HepG2 (cell line): ENCODE data around the gene HSD3B7. TPM values are rescaled to one million over a fixed set of nuclear protein-coding genes. Genes with fewer than 3 reads are reported as not detected.

Source experiments
- ATAC-seq: fragments of 200-7000 bp; cut with Tn5 transposase; 3 replicates; pipeline ENCODE4 v1.9.1; 2020; ENCODE audit warnings: mild to moderate bottlenecking, moderate library complexity
- BruUV-seq: library from RNA; stranded (reverse); fragments of 400-500 nt; replicated peaks from 2 replicates; lab custom pipeline; 2021; lab: Mats Ljungman, UMichigan
- CTCF ChIA-PET: fragments of 300-600 bp; formaldehyde crosslinking; extraction: SDS; loops from one replicate; lab custom pipeline; 2021; ENCODE audit warnings: low total read pairs, inconsistent platforms, low intra/inter-chr PET ratio; lab: Yijun Ruan, JAX
- POLR2A ChIA-PET: fragments of 350-600 bp; sonication (Branson Sonifier 250); formaldehyde crosslinking; loops from one replicate; lab custom pipeline; 2020; ENCODE audit warnings: antibody characterized with exemption, inconsistent platforms; lab: Yijun Ruan, JAX
- DNase-seq: peaks from one replicate; pipeline ENCODE4 v3.0.0-alpha.2; 2015; ENCODE audit warnings: low spot score
- FAIRE-seq: peaks from 3 replicates; lab custom pipeline; 2011; peaks lifted over from hg19 to GRCh38; lab: Jason Lieb, UNC
- H2AFZ ChIP-seq: one replicate; pipeline ENCODE4 v1.6.1; 2011; ENCODE audit warnings: low read length, inconsistent platforms
- H3K27ac ChIP-seq: fragments of 300-600 bp; 3 replicates; pipeline ENCODE4 v1.8.0; 2011; ENCODE audit warnings: mixed run types, mild to moderate bottlenecking, mixed read lengths, low read length, inconsistent platforms; ENCODE audit not compliant: insufficient read depth; ENCODE audit errors: extremely low read length
- H3K27me3 ChIP-seq, 2 experiments: fragments of 200-600 bp in 1 of 2; 2 replicates in 1 of 2; 3 replicates in 1 of 2; pipeline versions ENCODE4 v1.6.0 to v1.8.0; 2011; ENCODE audit warnings: low read length in 2 of 2, mild to moderate bottlenecking in 2 of 2, moderate library complexity in 2 of 2, inconsistent platforms in 1 of 2; ENCODE audit not compliant: insufficient read depth in 2 of 2, control insufficient read depth in 1 of 2
- H3K36me3 ChIP-seq, 2 experiments: fragments of 200-600 bp in 1 of 2; replicated peaks in 1 of 2; 2 replicates in 1 of 2; 3 replicates in 1 of 2; pipeline versions ENCODE4 v1.5.1 to v1.8.0; 2011; ENCODE audit warnings: low read length in 2 of 2, inconsistent platforms in 1 of 2; ENCODE audit not compliant: insufficient read depth in 2 of 2, control insufficient read depth in 1 of 2
- H3K4me1 ChIP-seq: 2 replicates; pipeline ENCODE4 v1.5.1; 2012; ENCODE audit warnings: low read length, inconsistent platforms; ENCODE audit not compliant: insufficient read depth
- H3K4me2 ChIP-seq: 2 replicates; pipeline ENCODE4 v1.6.0; 2011; ENCODE audit warnings: low read depth, low read length, inconsistent platforms
- H3K4me3 ChIP-seq, 3 experiments: fragments of 200-600 bp in 1 of 3; sonication (generic), shearing (Covaris generic) in 1 of 3; replicated peaks in 1 of 3; 2 replicates each; pipeline ENCODE4 v1.5.1; 2011 to 2016; ENCODE audit warnings: low read length in 3 of 3, inconsistent platforms in 2 of 3, low read depth in 2 of 3, mild to moderate bottlenecking in 2 of 3, control low read depth in 1 of 3, mixed read lengths in 1 of 3; ENCODE audit not compliant: insufficient read depth in 1 of 3
- H3K79me2 ChIP-seq: one replicate; pipeline ENCODE4 v1.6.1; 2011; ENCODE audit warnings: low read length, inconsistent platforms; ENCODE audit not compliant: insufficient read depth
- H3K9ac ChIP-seq: 2 replicates; pipeline ENCODE4 v1.6.0; 2011; ENCODE audit warnings: mild to moderate bottlenecking, low read depth, low read length, inconsistent platforms; ENCODE audit not compliant: insufficient read depth
- H3K9me3 ChIP-seq: 2 replicates; pipeline ENCODE4 v1.5.1; 2012; ENCODE audit warnings: mild to moderate bottlenecking, low read length
- H4K20me1 ChIP-seq: 2 replicates; pipeline ENCODE4 v1.6.0; 2011; ENCODE audit warnings: inconsistent platforms, mild to moderate bottlenecking, low read length, moderate library complexity; ENCODE audit not compliant: insufficient read depth
- FLYWCH1 ChIP-seq: sonication (generic); formaldehyde crosslinking; IDR thresholded peaks from 2 replicates; pipeline ENCODE4 v1.8.1; 2023; ENCODE audit warnings: mild to moderate bottlenecking, missing genetic modification reagents
- FOSL2 ChIP-seq: sonication (generic); formaldehyde crosslinking; IDR thresholded peaks from 2 replicates; pipeline ENCODE4 v1.4.0; 2020; ENCODE audit warnings: missing genetic modification reagents
- FOXP1 ChIP-seq, 2 experiments: fragments of 450-650 bp in 1 of 2; IDR thresholded peaks; 2 replicates each; pipeline ENCODE4 v1.6.1; 2017 to 2018; ENCODE audit warnings: antibody characterized with exemption in 1 of 2
- KDM2A ChIP-seq: sonication (generic); formaldehyde crosslinking; IDR thresholded peaks from 2 replicates; pipeline ENCODE4 v1.4.0; 2020; ENCODE audit warnings: low read depth, missing genetic modification reagents, borderline replicate concordance
- NFE2L2 ChIP-seq: fragments of 150-350 bp; IDR thresholded peaks from 2 replicates; pipeline ENCODE4 v1.6.1; 2014; ENCODE audit warnings: low read length
- NR2F6 ChIP-seq, 2 experiments: IDR thresholded peaks; 2 replicates each; pipeline ENCODE4 v1.6.1; 2016; ENCODE audit warnings: antibody characterized with exemption in 1 of 2, mild to moderate bottlenecking in 1 of 2
- NRL ChIP-seq: sonication (generic); formaldehyde crosslinking; IDR thresholded peaks from 2 replicates; pipeline ENCODE4 v1.5.0; 2020; ENCODE audit warnings: missing genetic modification reagents, mild to moderate bottlenecking, moderate library complexity, borderline replicate concordance
- PHF20 ChIP-seq: sonication (generic); formaldehyde crosslinking; IDR thresholded peaks from 2 replicates; pipeline ENCODE4 v1.5.0; 2020; ENCODE audit warnings: mild to moderate bottlenecking, missing genetic modification reagents
- SALL1 ChIP-seq: sonication (generic); formaldehyde crosslinking; IDR thresholded peaks from 2 replicates; pipeline ENCODE4 v1.8.0; 2022; ENCODE audit warnings: mild to moderate bottlenecking, missing genetic modification reagents
- SP140L ChIP-seq: sonication (generic); formaldehyde crosslinking; IDR thresholded peaks from 2 replicates; pipeline ENCODE4 v1.4.0; 2020; ENCODE audit warnings: missing genetic modification reagents, borderline replicate concordance
- TGIF2 ChIP-seq: IDR thresholded peaks from 2 replicates; pipeline ENCODE4 v1.6.1; 2016; ENCODE audit warnings: control low read depth, missing compliant biosample characterization
- XRCC5 ChIP-seq: fragments of 200-400 bp; formaldehyde crosslinking; optimal IDR thresholded peaks from 2 replicates; pipeline ENCODE3; 2017; ENCODE audit warnings: mild to moderate bottlenecking, low read length
- ZFP62 ChIP-seq: sonication (generic); formaldehyde crosslinking; IDR thresholded peaks from 2 replicates; pipeline ENCODE4 v1.4.0; 2020; ENCODE audit warnings: missing genetic modification reagents
- ZFY ChIP-seq: sonication (generic); formaldehyde crosslinking; IDR thresholded peaks from 2 replicates; pipeline ENCODE4 v1.4.0; 2020; ENCODE audit warnings: missing genetic modification reagents
- ZIK1 ChIP-seq: sonication (generic); formaldehyde crosslinking; IDR thresholded peaks from 2 replicates; pipeline ENCODE4 v1.5.0; 2020; ENCODE audit warnings: mild to moderate bottlenecking, low read depth, missing genetic modification reagents, borderline replicate concordance
- ZNF224 ChIP-seq: sonication (generic); formaldehyde crosslinking; IDR thresholded peaks from 2 replicates; pipeline ENCODE4 v1.5.0; 2020; ENCODE audit warnings: mild to moderate bottlenecking, missing genetic modification reagents
- ZNF234 ChIP-seq: sonication (generic); formaldehyde crosslinking; conservative IDR thresholded peaks from 2 replicates; pipeline ENCODE4 v1.5.1; 2020; ENCODE audit warnings: mild to moderate bottlenecking, missing genetic modification reagents
- ZNF256 ChIP-seq: sonication (generic); formaldehyde crosslinking; conservative IDR thresholded peaks from 2 replicates; pipeline ENCODE4 v1.4.0; 2020; ENCODE audit warnings: missing genetic modification reagents
- ZNF33B ChIP-seq: sonication (generic); formaldehyde crosslinking; IDR thresholded peaks from 2 replicates; pipeline ENCODE4 v1.5.1; 2020; ENCODE audit warnings: mild to moderate bottlenecking, missing genetic modification reagents
- ZNF546 ChIP-seq: sonication (generic); formaldehyde crosslinking; conservative IDR thresholded peaks from 2 replicates; pipeline ENCODE4 v1.8.1; 2023; ENCODE audit warnings: mild to moderate bottlenecking, missing genetic modification reagents
- ZNF574 ChIP-seq: sonication (generic); formaldehyde crosslinking; IDR thresholded peaks from 2 replicates; pipeline ENCODE4 v1.4.0; 2020; ENCODE audit warnings: missing genetic modification reagents
- ZNF607 ChIP-seq: sonication (generic); formaldehyde crosslinking; IDR thresholded peaks from 2 replicates; pipeline ENCODE4 v1.5.1; 2020; ENCODE audit warnings: missing genetic modification reagents, mild to moderate bottlenecking, borderline replicate concordance
- ZNF724P ChIP-seq: sonication (generic); formaldehyde crosslinking; IDR thresholded peaks from 2 replicates; pipeline ENCODE4 v1.8.0; 2022; ENCODE audit warnings: missing genetic modification reagents, borderline replicate concordance
- WGBS: methylation state at CpG from one replicate; pipeline ENCODE4 v1.1.6; 2017; ENCODE audit warnings: low lambda C conversion rate; 5-methylcytosine and 5-hydroxymethylcytosine counted together
- in situ Hi-C: cut with HindIII; loops from 2 replicates; pipeline ENCODE4 v1.10.0; 2017; ENCODE audit warnings: low pct_unique_long_range_greater_than_20kb; ENCODE audit not compliant: extremely low pct_ligation_motif_present
- intact Hi-C: fragments of 100-400 bp; cut with micrococcal nuclease; formaldehyde crosslinking; loops from one replicate; pipeline ENCODE4 v1.10.0; 2022; ENCODE audit not compliant: unreplicated experiment
- polyA plus RNA-seq, 8 experiments: library from polyadenylated mRNA; depleted of rRNA in 3 of 8; stranded (reverse) in 7 of 8; unstranded in 1 of 8; fragments of >200 nt; fragmentation: Illumina TruSeq in 4 of 8; extraction: Trizol in 4 of 8; gene quantifications; 2 replicates each; pipeline versions ENCODE4 v1.2.1 to v1.2.3, GENCODE V29; 2011 to 2016; ENCODE audit warnings: low read depth in 4 of 8, missing spikeins in 1 of 8, mixed read lengths in 1 of 8; ENCODE audit not compliant: insufficient read depth in 1 of 8
- total RNA-seq, 5 experiments: library from RNA; depleted of rRNA; stranded (reverse); fragments of >200 nt; fragmentation: Illumina TruSeq; extraction: Trizol; gene quantifications; 2 replicates each; pipeline ENCODE4 v1.2.3, GENCODE V29; 2016; ENCODE audit warnings: low read depth in 1 of 5

HSD3B7 gene
- total and polyA plus RNA-seq, 2 of the 13 experiments (the other 11 are each of a cell fraction or from before 2014, with no cell fraction given) = 32.9 to 69.7 TPM

- no peak for DNase-seq
- Histone ChIP-seq H3K36me3 (no peaks in the 10 kb centered on the region), H3K9me3 (no peaks in the 10 kb centered on the region), H4K20me1 (no peaks in the 10 kb centered on the region), H3K79me2 (no peaks in the 10 kb centered on the region), H2AFZ (peak overlapping the region; percentile 74), H3K4me3 (peak overlapping the region in 2 of 3 experiments; percentile 41 to 73; a peak in 3 of 6 replicates), H3K4me1 (peaks cover 96% of the 10 kb centered on the region), H3K9ac (peak overlapping the region; percentile 46), H3K27me3 (no peaks in the 10 kb centered on the region; a peak in 3 of 5 replicates), H3K27ac (no peak overlapping the region), H3K4me2 (peak overlapping the region; percentile 87)
- in situ Hi-C loops = no loop called here
- intact Hi-C loops = no loop called here
- CTCF ChIA-PET = no interaction called here
- peak; percentile 2 for ATAC-seq
- FAIRE-seq = no peak
- no TSS peak for BruUV-seq
- 40% methylated on average over 6 of the region's 9 CpGs for WGBS
- POLR2A ChIA-PET = interaction anchor here (1.0 to 2.6 kb wide), 9 partner anchors 8 to 139 kb away, joined by 3 to 14 read pairs (median 4); partner anchors contain the start of genes HSD3B7, KAT8, STX4 and ZNF646
- TF ChIP-seq KDM2A (no peak), NRL (CRISPR knock-in tag) (0 out of 2 replicates have a peak, but pooled peaks have one; percentile 14), ZNF607 (CRISPR knock-in tag) (no peak), ZNF224 (CRISPR knock-in tag) (no peak), ZNF574 (CRISPR knock-in tag) (0 out of 2 replicates have a peak, but pooled peaks have one; percentile 19), ZNF546 (CRISPR knock-in tag) (no peak), SALL1 (CRISPR knock-in tag) (no peak), ZFY (peak; percentile 38; the same call in 1 of the 2 replicates), ZIK1 (CRISPR knock-in tag) (no peak), FLYWCH1 (CRISPR knock-in tag) (no peak), NFE2L2 (no peak), PHF20 (CRISPR knock-in tag) (no peak), NR2F6 (IDR thresholded peaks at IDR 0.05) (no peak), NR2F6 (CRISPR knock-in tag; IDR thresholded peaks at IDR 0.05) (no peak), FOXP1 (IDR thresholded peaks at IDR 0.05) (no peak), FOXP1 (CRISPR knock-in tag; IDR thresholded peaks at IDR 0.05) (no peak), ZNF234 (CRISPR knock-in tag) (no peak), FOSL2 (CRISPR knock-in tag) (no peak), XRCC5 (no peak), ZFP62 (CRISPR knock-in tag) (no peak), ZNF256 (no peak), ZNF33B (CRISPR knock-in tag) (no peak), TGIF2 (CRISPR knock-in tag) (no peak), ZNF724P (CRISPR knock-in tag) (no peak), SP140L (no peak)
Observed at GRCh38 chr16:31002862-31003341, 17.9 kb downstream of the HSD3B7 start.
